ENCODE data around the gene NUDT5.
A peak's percentile ranks its signal among the peaks of the same experiment; 100 is the strongest.

NUDT5 gene

GRCh38 chr10:12135631-12136030 lies 60.1 kb downstream of the NUDT5 start:
- 0 out of 2 replicates have a peak, but pooled peaks cover 2% of the 10 kb centered on the region for H3K36me3 ChIP-seq (ENCODE audit: low read length)
- H3K9me3 ChIP-seq (ENCODE audit: insufficient read depth, low read length): no peaks in the 10 kb centered on the region
- H3K4me3 ChIP-seq (ENCODE audit: insufficient read depth, low read length, poor library complexity, severe bottlenecking): no peak overlapping the region
- peaks cover 6% of the 10 kb centered on the region; the same call in 1 of the 2 replicates for H3F3A ChIP-seq (ENCODE audit: insufficient read depth)
- no peak overlapping the region for H3K9ac ChIP-seq (ENCODE audit: low read length)
- H3K9me2 ChIP-seq (replicated peaks; ENCODE audit: insufficient read depth, low read length): no peaks in the 10 kb centered on the region
- no peaks in the 10 kb centered on the region; the same call in 1 of the 2 replicates for H3K79me2 ChIP-seq (ENCODE audit: insufficient read depth, low read length)
- H3K4me2 ChIP-seq (ENCODE audit: low read depth, low read length, poor library complexity, severe bottlenecking): no peak overlapping the region
- H3K27ac ChIP-seq (ENCODE audit: low read depth, low read length): no peak overlapping the region
- no peaks in the 10 kb centered on the region for H3K27me3 ChIP-seq (ENCODE audit: low read length)
- no peaks in the 10 kb centered on the region for H4K20me1 ChIP-seq (ENCODE audit: low read depth, low read length)
- no peak overlapping the region for H2AFZ ChIP-seq (ENCODE audit: low read depth, low read length, severe bottlenecking)
- TF ChIP-seq CTCF (IDR thresholded peaks at IDR 0.05; ENCODE audit: insufficient read depth, low read length, poor library complexity, severe bottlenecking) (no peak), EZH2phosphoT487 (conservative IDR thresholded peaks at IDR 0.05; ENCODE audit: low read length) (no peak)

- Histone ChIP-seq H3K4me2 (ENCODE audit: low read depth, low read length, poor library complexity, severe bottlenecking) (peak overlapping the region; percentile 68), H3K9me3 (ENCODE audit: insufficient read depth, low read length) (no peaks in the 10 kb centered on the region), H3K27me3 (ENCODE audit: low read length) (no peaks in the 10 kb centered on the region), H2AFZ (ENCODE audit: low read depth, low read length, severe bottlenecking) (peak overlapping the region; percentile 86), H3K9ac (ENCODE audit: low read length) (peak overlapping the region; percentile 76), H4K20me1 (ENCODE audit: low read depth, low read length) (no peaks in the 10 kb centered on the region), H3K27ac (ENCODE audit: low read depth, low read length) (peak overlapping the region; percentile 8; the same call in 1 of the 2 replicates), H3K36me3 (ENCODE audit: low read length) (0 out of 2 replicates have a peak, but pooled peaks cover 2% of the 10 kb centered on the region), H3F3A (ENCODE audit: insufficient read depth) (peaks cover 21% of the 10 kb centered on the region; the same call in 1 of the 2 replicates), H3K79me2 (ENCODE audit: insufficient read depth, low read length) (no peaks in the 10 kb centered on the region; the same call in 1 of the 2 replicates), H3K9me2 (replicated peaks; ENCODE audit: insufficient read depth, low read length) (no peaks in the 10 kb centered on the region), H3K4me3 (ENCODE audit: insufficient read depth, low read length, poor library complexity, severe bottlenecking) (peak overlapping the region; percentile 75)
- TF ChIP-seq EZH2phosphoT487 (conservative IDR thresholded peaks at IDR 0.05; ENCODE audit: low read length) (no peak), CTCF (IDR thresholded peaks at IDR 0.05; ENCODE audit: insufficient read depth, low read length, poor library complexity, severe bottlenecking) (peak; percentile 72)
Measured at GRCh38 chr10:12130237-12130872, 65.3 kb downstream of the NUDT5 start.

- no peaks in the 10 kb centered on the region for H3K9me2 ChIP-seq (replicated peaks; ENCODE audit: insufficient read depth, low read length)
- H3K27me3 ChIP-seq (ENCODE audit: low read length): no peaks in the 10 kb centered on the region
- no peaks in the 10 kb centered on the region for H3K9me3 ChIP-seq (ENCODE audit: insufficient read depth, low read length)
- peak within 1 kb of the TSS; percentile 76 for H3K9ac ChIP-seq (ENCODE audit: low read length)
- H3K4me2 ChIP-seq (ENCODE audit: low read depth, low read length, poor library complexity, severe bottlenecking): peak within 1 kb of the TSS; percentile 68
- no peaks in the 10 kb centered on the region; the same call in 1 of the 2 replicates for H3K79me2 ChIP-seq (ENCODE audit: insufficient read depth, low read length)
- TF ChIP-seq EZH2phosphoT487 (conservative IDR thresholded peaks at IDR 0.05; ENCODE audit: low read length) (no peak), CTCF (IDR thresholded peaks at IDR 0.05; ENCODE audit: insufficient read depth, low read length, poor library complexity, severe bottlenecking) (no peak)
- peaks cover 21% of the 10 kb centered on the region; the same call in 1 of the 2 replicates for H3F3A ChIP-seq (ENCODE audit: insufficient read depth)
- H3K4me3 ChIP-seq (ENCODE audit: insufficient read depth, low read length, poor library complexity, severe bottlenecking): peak within 1 kb of the TSS; percentile 75
- H3K27ac ChIP-seq (ENCODE audit: low read depth, low read length): peak within 1 kb of the TSS; percentile 59
- 0 out of 2 replicates have a peak, but pooled peaks cover 2% of the 10 kb centered on the region for H3K36me3 ChIP-seq (ENCODE audit: low read length)
- H2AFZ ChIP-seq (ENCODE audit: low read depth, low read length, severe bottlenecking): peak within 1 kb of the TSS; percentile 86
- H4K20me1 ChIP-seq (ENCODE audit: low read depth, low read length): no peaks in the 10 kb centered on the region
Measured at GRCh38 chr10:12129222-12130111, 66.2 kb downstream of the NUDT5 start, which contains the start of gene SEC61A2. Gene SEC61A2 (plus strand): TSS chr10:12129677. CDS start chr10:12129788, 111 bp downstream.
